A673 (cell line): ENCODE data around the gene TGFA. TPM values are rescaled to one million over a fixed set of nuclear protein-coding genes. Genes with fewer than 3 reads are reported as not detected.

Experiments
- BruUV-seq: library from RNA; stranded (reverse); fragments of 400-500 nt; replicated peaks from 2 replicates; lab custom pipeline; 2021; lab: Mats Ljungman, UMichigan
- CTCF ChIA-PET: fragments of 300-600 bp; sonication (Branson Sonifier 250); formaldehyde crosslinking; loops from one replicate; lab custom pipeline; 2022; ENCODE audit warnings: antibody characterized with exemption; lab: Charles Lee
- POLR2A ChIA-PET: fragments of 300-600 bp; sonication (Branson Sonifier 250); formaldehyde crosslinking; loops from one replicate; lab custom pipeline; 2022; ENCODE audit warnings: antibody characterized with exemption; ENCODE audit not compliant: low non-redundant PET; lab: Charles Lee
- DNase-seq: peaks from one replicate; pipeline ENCODE4 v3.0.0-alpha.2; 2015; ENCODE audit warnings: low spot score
- H3K27ac ChIP-seq: fragments of 200-600 bp; sonication (generic); 2 replicates; pipeline ENCODE4 v1.5.1; 2016; ENCODE audit warnings: mixed run types, low read depth, mild to moderate bottlenecking, mixed read lengths, antibody characterized with exemption, low read length; ENCODE audit not compliant: poor library complexity, severe bottlenecking
- H3K27me3 ChIP-seq: fragments of 200-600 bp; sonication (generic); replicated peaks from 2 replicates; pipeline ENCODE4 v1.6.1; 2017; ENCODE audit warnings: mixed run types, low read depth, mild to moderate bottlenecking, mixed read lengths, antibody characterized with exemption, low read length; ENCODE audit not compliant: insufficient read depth, poor library complexity
- H3K36me3 ChIP-seq: fragments of 200-600 bp; sonication (generic); 2 replicates; pipeline ENCODE4 v1.6.1; 2016; ENCODE audit warnings: mixed run types, mild to moderate bottlenecking, mixed read lengths, antibody characterized with exemption, low read length; ENCODE audit not compliant: insufficient read depth, poor library complexity, severe bottlenecking
- H3K4me1 ChIP-seq: fragments of 200-600 bp; sonication (generic); 2 replicates; pipeline ENCODE4 v1.6.1; 2017; ENCODE audit warnings: mixed run types, mild to moderate bottlenecking, mixed read lengths, antibody characterized with exemption, low read length; ENCODE audit not compliant: insufficient read depth, poor library complexity, severe bottlenecking
- H3K4me3 ChIP-seq: fragments of 200-600 bp; sonication (generic); 2 replicates; pipeline ENCODE4 v1.5.1; 2016; ENCODE audit warnings: low read depth, mixed run types, mild to moderate bottlenecking, mixed read lengths, low read length; ENCODE audit not compliant: poor library complexity, severe bottlenecking
- H3K9me3 ChIP-seq: fragments of 200-600 bp; sonication (generic); 2 replicates; pipeline ENCODE4 v1.6.1; 2016; ENCODE audit warnings: mixed run types, low read depth, mild to moderate bottlenecking, mixed read lengths, antibody characterized with exemption, low read length; ENCODE audit not compliant: poor library complexity, severe bottlenecking
- CTCF ChIP-seq: fragments of 300-800, 200-600 bp; sonication (generic); conservative IDR thresholded peaks from 2 replicates; pipeline ENCODE4 v1.5.1; 2017; ENCODE audit warnings: low read depth, mild to moderate bottlenecking, antibody characterized with exemption, low read length, moderate library complexity, mixed read lengths
- EZH2 ChIP-seq: fragments of 200-600 bp; sonication (generic); IDR thresholded peaks from 2 replicates; pipeline ENCODE4 v1.6.1; 2017; ENCODE audit warnings: borderline replicate concordance, low read depth, mild to moderate bottlenecking, mixed read lengths, antibody characterized with exemption, low read length; ENCODE audit not compliant: poor library complexity, severe bottlenecking
- intact Hi-C: fragments of 100-400 bp; cut with micrococcal nuclease; formaldehyde crosslinking; loops from one replicate; pipeline ENCODE4 v1.10.0; 2022; ENCODE audit not compliant: unreplicated experiment
- total RNA-seq: library from RNA; stranded (reverse); gene quantifications from 2 replicates; pipeline ENCODE4 v1.2.3, GENCODE V29; 2021

The TGFA gene
- total RNA-seq, 1 experiment from 2014 or later = 0.13 TPM

- POLR2A ChIA-PET = no interaction called here
- no peak for DNase-seq
- Histone ChIP-seq H3K27ac (no peak overlapping the region), H3K4me3 (no peak overlapping the region), H3K36me3 (no peaks in the 10 kb centered on the region), H3K9me3 (no peaks in the 10 kb centered on the region), H3K4me1 (peaks cover 4% of the 10 kb centered on the region), H3K27me3 (peaks cover 35% of the 10 kb centered on the region)
- CTCF ChIA-PET = no interaction called here
- BruUV-seq = no TSS peak
- intact Hi-C loops = no loop called here
- no peak for TF ChIP-seq EZH2
These were observed 3.7 kb upstream of the TGFA start for GRCh38 chr2:70557171-70557838.

GRCh38 chr2:70556608-70557007, 3.0 kb upstream of the TGFA start:
- peaks cover 4% of the 10 kb centered on the region for H3K4me1 ChIP-seq
- intact Hi-C loops = no loop called here
- H3K27me3 ChIP-seq = peaks cover 42% of the 10 kb centered on the region
- no peak overlapping the region for H3K27ac ChIP-seq
- no peaks in the 10 kb centered on the region for H3K36me3 ChIP-seq
- POLR2A ChIA-PET = no interaction called here
- DNase-seq = no peak
- CTCF ChIA-PET = no interaction called here
- no peak overlapping the region for H3K4me3 ChIP-seq
- TF ChIP-seq CTCF (no peak), EZH2 (no peak)
- H3K9me3 ChIP-seq = no peaks in the 10 kb centered on the region
- BruUV-seq = no TSS peak

DNA sequence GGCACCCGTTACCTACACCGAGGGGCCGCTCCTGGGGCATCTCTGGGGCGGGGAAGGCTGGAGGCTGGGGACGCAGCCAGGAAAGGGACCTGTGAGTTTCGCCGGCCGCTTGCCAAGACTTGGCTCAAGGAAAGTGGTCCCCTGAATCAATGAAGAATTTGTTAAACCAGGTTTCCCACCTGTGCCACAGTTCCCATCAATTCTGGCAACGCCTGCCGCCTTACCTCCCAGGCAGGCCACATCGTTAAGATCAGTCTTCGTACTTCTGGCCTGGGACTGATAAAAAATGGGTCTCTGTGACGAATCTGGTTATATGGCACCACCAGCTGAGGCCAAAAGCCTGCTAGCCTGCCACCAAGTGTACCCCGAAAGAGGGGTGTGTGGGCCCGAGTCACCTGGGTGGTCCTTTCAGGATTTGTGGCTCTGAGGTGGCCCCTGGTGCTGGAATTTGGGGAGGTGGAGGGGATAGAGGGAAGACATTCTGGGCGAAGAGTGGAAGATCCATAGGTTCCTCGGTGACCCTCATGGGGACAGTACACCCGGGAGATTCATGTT, 789 bp upstream of the TGFA start:
- Histone ChIP-seq H3K27ac (no peak overlapping the region), H3K27me3 (peaks cover 63% of the 10 kb centered on the region), H3K9me3 (no peaks in the 10 kb centered on the region), H3K36me3 (no peaks in the 10 kb centered on the region), H3K4me1 (peaks cover 4% of the 10 kb centered on the region), H3K4me3 (peak overlapping the region; percentile 51)
- TF ChIP-seq CTCF (0 out of 2 replicates have a peak, but pooled peaks have one; percentile 22), EZH2 (no peak)
- DNase-seq = no peak
- intact Hi-C loops = loop anchor here (5.0 kb wide), 1 partner anchor 252 kb away; the partner anchor contains the start of gene FAM136A
- CTCF ChIA-PET = no interaction called here
- BruUV-seq = no TSS peak
- POLR2A ChIA-PET = no interaction called here

- POLR2A ChIA-PET = no interaction called here
- Histone ChIP-seq H3K27ac (no peak overlapping the region), H3K9me3 (no peaks in the 10 kb centered on the region), H3K27me3 (peaks cover 74% of the 10 kb centered on the region), H3K4me3 (peak overlapping the region; percentile 51), H3K36me3 (no peaks in the 10 kb centered on the region), H3K4me1 (peaks cover 4% of the 10 kb centered on the region)
- TF ChIP-seq EZH2 (no peak), CTCF (no peak)
- no peak for DNase-seq
- CTCF ChIA-PET = no interaction called here
- intact Hi-C loops = loop anchor here (5.0 kb wide), 1 partner anchor 251 kb away; the partner anchor contains the start of gene FAM136A
- BruUV-seq = no TSS peak
These were observed 367 bp downstream of the TGFA start for GRCh38 chr2:70553334-70553583.
